BE2C (cell line): ENCODE results near the gene PHF12.
A peak's percentile ranks its signal among the peaks of the same experiment; 100 is the strongest.
"Not testable (repeated sequence)": the region's sequence is repeated elsewhere in the genome, so short reads cannot be mapped to it uniquely, and the experiment has no call there.

Experiments
- DNase-seq: peaks from one replicate; pipeline ENCODE4 v3.0.0-alpha.2; 2020
- H3K27me3 ChIP-seq: fragments of 250-450 bp; sonication (Bioruptor Pico); 2 replicates; pipeline ENCODE4 v1.5.1; 2020; ENCODE audit warnings: mild to moderate bottlenecking
- H3K36me3 ChIP-seq: fragments of 250-450 bp; sonication (Bioruptor Pico); 2 replicates; pipeline ENCODE4 v1.5.1; 2020; ENCODE audit warnings: mild to moderate bottlenecking
- H3K4me1 ChIP-seq: fragments of 250-450 bp; sonication (Bioruptor Pico); 2 replicates; pipeline ENCODE4 v1.5.1; 2020
- H3K4me3 ChIP-seq: 2 replicates; pipeline ENCODE4 v1.5.1; 2011; ENCODE audit warnings: low read depth, low read length
- H3K9me3 ChIP-seq: fragments of 250-450 bp; sonication (Bioruptor Pico); 2 replicates; pipeline ENCODE4 v1.5.1; 2020
- TF ChIP-seq, protein P1 (sequence below): IDR thresholded peaks from 2 replicates; pipeline ENCODE4 v1.5.1; 2012; ENCODE audit warnings: mild to moderate bottlenecking, low read depth, low read length

The PHF12 gene

DNA sequence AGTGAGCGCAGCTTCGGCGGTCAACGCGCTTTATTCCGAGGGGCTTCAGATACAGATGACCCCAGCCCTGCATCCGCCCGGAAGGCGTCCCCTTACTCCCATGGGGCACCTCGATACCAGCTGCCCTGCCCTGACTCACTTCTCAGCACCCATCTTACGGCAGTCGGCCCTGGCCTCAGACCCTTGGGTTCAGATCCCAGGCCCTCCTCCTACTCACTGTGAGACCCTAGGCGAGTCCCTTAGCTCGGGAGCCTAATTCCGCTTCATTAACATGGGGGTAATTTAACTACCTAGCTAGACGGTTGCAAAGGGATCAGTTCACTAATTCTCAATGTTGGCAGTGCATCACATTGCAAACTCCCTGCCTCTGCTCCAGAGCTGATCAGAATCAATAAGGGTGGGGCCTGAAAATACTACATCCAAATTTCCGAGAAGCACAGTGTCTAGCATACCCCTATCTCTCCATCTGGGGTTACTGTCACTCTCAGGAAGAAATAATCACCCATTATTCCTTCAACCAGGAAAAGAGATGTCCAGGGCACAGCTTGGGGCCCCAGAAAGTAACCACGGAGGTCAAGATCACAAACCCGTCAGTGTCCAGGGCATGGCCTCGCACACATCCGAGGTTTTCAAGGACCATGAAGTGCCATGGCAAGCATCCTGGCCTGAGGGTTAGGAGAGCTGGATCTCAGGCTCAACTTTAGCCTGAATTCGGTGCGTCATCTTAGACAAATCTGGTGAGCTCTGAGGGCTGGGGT is 53.4 kb downstream of the PHF12 start:
- no peak for DNase-seq
- H3K4me3 ChIP-seq: peak overlapping the region; percentile 77
- H3K9me3 ChIP-seq: no peaks in the 10 kb centered on the region
- H3K27me3 ChIP-seq: no peaks in the 10 kb centered on the region
- TF ChIP-seq, protein P1, sequence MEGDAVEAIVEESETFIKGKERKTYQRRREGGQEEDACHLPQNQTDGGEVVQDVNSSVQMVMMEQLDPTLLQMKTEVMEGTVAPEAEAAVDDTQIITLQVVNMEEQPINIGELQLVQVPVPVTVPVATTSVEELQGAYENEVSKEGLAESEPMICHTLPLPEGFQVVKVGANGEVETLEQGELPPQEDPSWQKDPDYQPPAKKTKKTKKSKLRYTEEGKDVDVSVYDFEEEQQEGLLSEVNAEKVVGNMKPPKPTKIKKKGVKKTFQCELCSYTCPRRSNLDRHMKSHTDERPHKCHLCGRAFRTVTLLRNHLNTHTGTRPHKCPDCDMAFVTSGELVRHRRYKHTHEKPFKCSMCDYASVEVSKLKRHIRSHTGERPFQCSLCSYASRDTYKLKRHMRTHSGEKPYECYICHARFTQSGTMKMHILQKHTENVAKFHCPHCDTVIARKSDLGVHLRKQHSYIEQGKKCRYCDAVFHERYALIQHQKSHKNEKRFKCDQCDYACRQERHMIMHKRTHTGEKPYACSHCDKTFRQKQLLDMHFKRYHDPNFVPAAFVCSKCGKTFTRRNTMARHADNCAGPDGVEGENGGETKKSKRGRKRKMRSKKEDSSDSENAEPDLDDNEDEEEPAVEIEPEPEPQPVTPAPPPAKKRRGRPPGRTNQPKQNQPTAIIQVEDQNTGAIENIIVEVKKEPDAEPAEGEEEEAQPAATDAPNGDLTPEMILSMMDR: no peak
- H3K36me3 ChIP-seq: no peaks in the 10 kb centered on the region
- H3K4me1 ChIP-seq: no peaks in the 10 kb centered on the region; the same call in 1 of the 2 replicates

DNA sequence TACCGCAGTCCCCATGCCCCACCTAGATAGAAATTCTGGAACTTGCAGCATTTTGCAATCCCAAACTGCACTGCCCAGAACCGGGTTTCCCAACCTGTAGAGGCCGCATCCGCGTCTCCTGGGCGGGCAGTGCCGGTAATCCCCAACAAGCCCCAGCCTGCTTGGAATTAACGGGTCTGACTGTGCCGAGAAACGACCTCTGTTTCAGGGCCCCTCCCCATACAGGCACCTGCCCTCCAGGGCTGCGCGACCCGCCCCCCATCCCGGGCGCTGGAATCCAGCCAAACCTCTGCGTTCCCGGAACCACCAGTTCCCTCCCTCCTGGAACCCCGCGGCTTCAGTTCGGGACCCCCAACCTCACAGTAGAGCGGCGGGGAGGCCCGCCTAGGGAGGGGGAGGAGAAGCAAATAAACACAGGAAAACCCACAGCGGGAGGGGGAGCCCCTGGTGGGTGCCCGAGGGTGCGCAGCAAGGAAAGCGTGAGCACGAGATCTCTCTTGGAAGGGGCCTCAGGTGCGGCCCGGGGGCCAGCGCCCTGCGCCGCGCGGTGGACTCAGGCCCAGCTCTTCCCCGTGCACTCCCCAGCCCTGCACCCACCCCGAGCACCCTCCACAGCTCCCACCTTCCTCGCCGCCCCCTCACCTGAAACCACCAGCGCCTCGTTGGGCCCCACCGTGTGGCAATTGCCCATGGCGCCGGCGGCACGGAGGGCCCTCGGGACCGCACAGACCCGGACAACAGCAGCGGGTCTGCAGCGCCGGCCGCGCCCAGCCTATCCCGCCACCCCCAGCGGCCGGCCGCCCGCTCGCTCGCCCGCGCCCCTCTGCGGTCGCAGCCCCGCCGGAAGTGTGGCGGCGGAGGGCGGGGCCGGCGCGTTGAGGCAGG is 54.2 kb downstream of the PHF12 start, which contains the start of gene FLOT2:
TSS of gene FLOT2 (minus strand) at position 850 of the 885 bp plus-strand sequence. CDS start at position 691, 159 bp downstream.
- Histone ChIP-seq H3K4me1 (no peaks in the 10 kb centered on the region; the same call in 1 of the 2 replicates), H3K4me3 (peak within 1 kb of the TSS; percentile 77), H3K27me3 (no peaks in the 10 kb centered on the region), H3K36me3 (no peaks in the 10 kb centered on the region), H3K9me3 (no peaks in the 10 kb centered on the region)
- peak; percentile 66 for DNase-seq
- TF ChIP-seq, protein P1: no peak

DNA sequence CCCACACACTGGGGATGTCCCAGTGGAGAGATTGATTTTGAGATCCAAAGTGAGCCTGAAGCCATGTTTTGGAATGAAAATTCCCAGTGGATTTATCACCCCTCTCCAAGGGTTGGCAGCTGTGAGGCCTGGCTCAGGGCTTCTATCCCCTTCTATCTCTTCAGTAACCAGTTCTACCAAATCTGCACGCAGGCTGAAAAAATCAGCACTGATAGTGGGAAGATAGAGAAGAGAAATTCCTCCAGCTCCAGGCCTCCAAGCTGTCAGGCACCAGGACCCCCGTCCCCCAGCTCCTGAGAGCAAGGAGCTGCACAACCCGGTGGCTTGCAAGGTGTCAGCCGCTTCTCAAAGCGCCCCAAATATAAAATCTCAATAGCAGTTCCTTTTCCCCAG is 54.8 kb downstream of the PHF12 start:
- Histone ChIP-seq H3K9me3 (no peaks in the 10 kb centered on the region), H3K4me3 (peak overlapping the region; percentile 77), H3K4me1 (no peaks in the 10 kb centered on the region; the same call in 1 of the 2 replicates), H3K36me3 (no peaks in the 10 kb centered on the region), H3K27me3 (no peaks in the 10 kb centered on the region)
- TF ChIP-seq, protein P1: no peak
- no peak for DNase-seq

DNA sequence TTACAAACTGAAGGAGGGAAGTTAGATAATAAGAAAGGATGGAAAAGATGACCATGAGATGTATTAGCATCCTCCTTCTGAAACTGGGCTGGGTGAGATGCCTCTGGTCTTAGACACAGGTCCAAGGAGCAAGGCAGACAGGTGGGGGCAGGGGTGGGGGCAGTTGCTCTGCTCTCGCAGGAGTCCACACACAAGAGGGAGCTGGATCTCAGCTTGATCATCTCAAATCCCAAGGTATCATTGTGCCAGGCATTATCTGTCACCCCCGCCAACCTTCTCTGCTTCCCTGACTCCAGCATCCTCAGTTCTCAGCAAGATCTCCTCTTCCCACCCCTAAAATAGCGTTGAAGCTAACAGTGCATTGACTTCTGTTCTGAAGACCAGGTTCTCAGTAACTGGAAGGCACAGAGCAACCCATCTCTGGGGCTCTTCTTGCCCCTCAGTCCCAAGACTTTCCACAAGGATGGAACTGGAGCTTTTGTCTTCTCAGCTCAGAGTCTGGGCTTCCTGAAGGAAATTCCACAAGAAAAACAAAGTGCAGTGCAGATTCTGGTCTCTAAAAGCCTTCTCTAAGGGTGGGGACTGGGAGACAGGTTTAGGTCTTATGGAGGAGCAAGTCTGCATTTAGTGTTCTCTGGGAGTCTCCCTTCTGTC is 55.4 kb downstream of the PHF12 start:
- H3K4me3 ChIP-seq: peak overlapping the region; percentile 77

DNA sequence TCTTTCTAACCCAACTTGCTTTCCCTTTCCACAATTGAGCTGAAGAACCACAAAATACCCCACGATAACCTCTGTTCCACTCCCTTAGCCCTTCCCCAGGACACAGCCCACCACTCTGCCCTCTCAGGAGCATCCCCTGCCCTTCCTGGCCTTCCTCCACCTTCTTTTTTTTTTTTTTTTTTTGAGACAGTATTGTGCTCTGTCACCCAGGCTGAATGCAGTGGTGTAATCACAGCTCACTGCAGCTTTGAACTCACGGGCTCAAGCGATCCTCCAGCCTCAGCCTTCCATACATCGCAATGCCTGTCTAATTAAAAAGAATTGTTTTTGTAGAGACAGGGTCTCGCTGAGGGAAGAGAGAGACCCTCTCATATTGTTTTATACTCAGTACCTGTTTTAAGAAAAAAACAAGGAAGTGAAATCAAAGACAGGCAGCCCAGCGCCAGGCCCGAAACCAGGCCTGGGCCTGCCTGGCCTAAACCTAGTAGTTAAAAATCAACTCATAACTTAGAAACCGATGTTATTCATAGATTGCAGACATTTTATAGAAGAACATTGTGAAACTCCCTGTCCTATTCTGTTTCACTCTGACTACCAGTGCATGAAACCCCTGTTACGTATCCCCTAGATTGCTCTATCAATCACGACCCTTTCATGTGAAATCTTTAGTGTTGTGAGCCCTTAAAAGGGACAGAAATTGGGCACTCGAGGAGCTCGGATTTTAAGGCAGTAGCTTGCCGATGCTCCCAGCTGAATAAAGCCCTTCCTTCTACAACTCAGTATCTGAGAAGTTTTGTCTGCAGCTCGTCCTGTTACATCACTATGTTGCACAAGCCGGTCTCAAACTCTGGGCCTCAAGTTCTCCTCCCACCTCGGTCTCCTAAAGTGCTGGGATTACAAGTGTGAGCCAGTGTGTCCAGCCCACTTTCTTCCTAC is 57.8 kb downstream of the PHF12 start:
- not testable (repeated sequence) for H3K27me3 ChIP-seq, H3K4me3 ChIP-seq, H3K4me1 ChIP-seq, DNase-seq, H3K36me3 ChIP-seq, H3K9me3 ChIP-seq

More for the DNA sequence above, 55.4 kb downstream of the PHF12 start:
- Histone ChIP-seq H3K4me1 (no peaks in the 10 kb centered on the region; the same call in 1 of the 2 replicates), H3K27me3 (no peaks in the 10 kb centered on the region), H3K36me3 (no peaks in the 10 kb centered on the region), H3K9me3 (no peaks in the 10 kb centered on the region)
- DNase-seq: no peak
- TF ChIP-seq, protein P1: no peak
